Measurements from ENCODE around the gene RBBP8.

- no peak for TF ChIP-seq CTCF (IDR thresholded peaks at IDR 0.05; ENCODE audit: borderline replicate concordance, extremely low read depth, low read length, poor library complexity, severe bottlenecking)
- no peak for TF ChIP-seq EZH2 (IDR thresholded peaks at IDR 0.05; ENCODE audit: borderline replicate concordance, low read depth, low read length, severe bottlenecking)
Observed at GRCh38 chr18:23042133-23042532, 109.0 kb downstream of the RBBP8 start.

Measured in DND-41 (cell line).